Measurements from ENCODE around the gene CMTM2. TPM values are rescaled to one million over a fixed set of nuclear protein-coding genes. Genes with fewer than 3 reads are reported as not detected.

CMTM2 gene
- total RNA-seq, 1 donor from 2014 or later, result not detected

DNA sequence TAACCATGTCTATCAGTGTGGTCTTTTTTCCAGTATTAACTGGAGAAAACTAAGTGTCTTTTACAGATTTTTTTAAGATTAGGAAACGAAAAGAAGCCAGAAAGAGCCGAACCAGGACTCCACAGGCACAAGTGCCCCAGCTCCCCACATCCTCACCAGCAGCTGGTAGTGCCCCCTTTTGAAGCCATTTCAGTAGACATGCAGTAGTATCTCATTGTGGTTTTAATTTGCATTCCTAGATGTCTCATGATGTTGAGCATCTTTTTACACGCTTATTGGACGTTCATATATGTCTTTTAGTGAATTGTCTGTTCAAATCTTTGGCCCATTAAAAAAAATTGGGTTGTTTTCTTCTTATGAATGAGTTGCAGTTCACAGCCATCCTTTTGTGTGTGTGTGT is 20.5 kb downstream of the CMTM2 start:
- no peak overlapping the region for H3K4me3 ChIP-seq
- H3K27me3 ChIP-seq, result no peaks in the 10 kb centered on the region
- intact Hi-C loops (cut with DNase I), result loop anchor here (5.0 to 10.0 kb wide), 3 partner anchors 75 to 192 kb away; no protein-coding TSS in a partner anchor
- TF ChIP-seq POLR2AphosphoS5 (IDR thresholded peaks at IDR 0.05; ENCODE audit: insufficient read depth in 1 of 2, low read depth in 1 of 2), result no peak
- TF ChIP-seq POLR2A (IDR thresholded peaks at IDR 0.05), result no peak
- TF ChIP-seq, protein P1, sequence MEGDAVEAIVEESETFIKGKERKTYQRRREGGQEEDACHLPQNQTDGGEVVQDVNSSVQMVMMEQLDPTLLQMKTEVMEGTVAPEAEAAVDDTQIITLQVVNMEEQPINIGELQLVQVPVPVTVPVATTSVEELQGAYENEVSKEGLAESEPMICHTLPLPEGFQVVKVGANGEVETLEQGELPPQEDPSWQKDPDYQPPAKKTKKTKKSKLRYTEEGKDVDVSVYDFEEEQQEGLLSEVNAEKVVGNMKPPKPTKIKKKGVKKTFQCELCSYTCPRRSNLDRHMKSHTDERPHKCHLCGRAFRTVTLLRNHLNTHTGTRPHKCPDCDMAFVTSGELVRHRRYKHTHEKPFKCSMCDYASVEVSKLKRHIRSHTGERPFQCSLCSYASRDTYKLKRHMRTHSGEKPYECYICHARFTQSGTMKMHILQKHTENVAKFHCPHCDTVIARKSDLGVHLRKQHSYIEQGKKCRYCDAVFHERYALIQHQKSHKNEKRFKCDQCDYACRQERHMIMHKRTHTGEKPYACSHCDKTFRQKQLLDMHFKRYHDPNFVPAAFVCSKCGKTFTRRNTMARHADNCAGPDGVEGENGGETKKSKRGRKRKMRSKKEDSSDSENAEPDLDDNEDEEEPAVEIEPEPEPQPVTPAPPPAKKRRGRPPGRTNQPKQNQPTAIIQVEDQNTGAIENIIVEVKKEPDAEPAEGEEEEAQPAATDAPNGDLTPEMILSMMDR (IDR thresholded peaks at IDR 0.05), result no peak
- no peak for DNase-seq (ENCODE audit: extremely low spot score in 2 of 2)
- peaks cover 11% of the 10 kb centered on the region for H3K4me1 ChIP-seq
- no peaks in the 10 kb centered on the region for H3K9me3 ChIP-seq
- no peak overlapping the region for H3K27ac ChIP-seq
- H3K36me3 ChIP-seq, result no peaks in the 10 kb centered on the region

DNA sequence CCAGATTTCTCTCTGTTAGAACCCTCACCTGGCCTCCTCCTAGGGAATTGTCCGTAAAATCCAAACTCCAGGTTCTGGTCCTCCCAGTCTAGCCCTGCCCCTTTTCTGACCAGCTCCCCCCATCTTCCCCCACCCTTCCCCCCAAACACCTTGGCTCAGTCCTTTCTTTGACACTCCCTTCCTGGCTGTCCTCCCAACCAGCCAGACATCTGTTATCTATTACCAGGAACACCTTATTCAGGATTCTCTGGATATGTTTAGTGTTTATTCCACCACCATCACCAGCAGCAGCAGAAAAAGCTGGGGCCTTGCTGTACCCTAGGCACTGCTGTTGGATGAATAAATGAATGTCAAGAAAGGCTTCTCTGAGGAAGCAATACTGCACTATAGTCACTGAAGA is 21.2 kb downstream of the CMTM2 start:
- DNase-seq (ENCODE audit: extremely low spot score in 2 of 2), result no peak
- H3K27me3 ChIP-seq, result no peaks in the 10 kb centered on the region
- intact Hi-C loops (cut with DNase I), result loop anchor here (5.0 to 10.0 kb wide), 3 partner anchors 76 to 193 kb away; no protein-coding TSS in a partner anchor
- no peak overlapping the region for H3K4me3 ChIP-seq
- H3K36me3 ChIP-seq, result no peaks in the 10 kb centered on the region
- H3K9me3 ChIP-seq, result no peaks in the 10 kb centered on the region
- no peak overlapping the region for H3K27ac ChIP-seq
- H3K4me1 ChIP-seq, result peaks cover 18% of the 10 kb centered on the region
- no peak for TF ChIP-seq POLR2AphosphoS5 (IDR thresholded peaks at IDR 0.05; ENCODE audit: insufficient read depth in 1 of 2, low read depth in 1 of 2)
- TF ChIP-seq, protein P1 (IDR thresholded peaks at IDR 0.05), result no peak
- TF ChIP-seq POLR2A (IDR thresholded peaks at IDR 0.05), result no peak

DNA sequence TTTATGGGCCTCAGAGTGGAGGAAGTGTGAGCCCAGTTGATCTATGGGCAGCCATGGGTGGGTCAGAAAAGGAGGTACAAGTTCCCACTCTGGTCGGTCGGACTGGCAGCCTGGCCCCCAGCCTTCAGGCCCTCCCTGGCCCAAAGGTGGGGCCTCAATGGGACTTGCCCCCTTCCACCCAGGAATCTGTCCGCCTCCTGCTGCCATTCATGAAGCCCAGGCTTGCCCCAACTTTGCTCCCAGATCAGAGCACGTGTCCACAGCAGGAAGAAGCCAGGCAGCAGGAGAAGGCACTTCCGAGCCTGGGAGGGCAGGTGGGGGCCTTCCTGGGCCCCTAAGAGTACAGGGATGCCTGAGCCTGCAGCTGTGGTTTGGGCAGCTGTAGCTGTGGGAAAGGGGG is 22.2 kb downstream of the CMTM2 start:
- Histone ChIP-seq H3K9me3 (no peaks in the 10 kb centered on the region), H3K4me3 (no peak overlapping the region), H3K27ac (no peak overlapping the region), H3K4me1 (peaks cover 28% of the 10 kb centered on the region), H3K27me3 (no peaks in the 10 kb centered on the region), H3K36me3 (no peaks in the 10 kb centered on the region)
- intact Hi-C loops (cut with DNase I), result loop anchor here (5.0 to 10.0 kb wide), 3 partner anchors 77 to 194 kb away; no protein-coding TSS in a partner anchor
- TF ChIP-seq POLR2AphosphoS5 (IDR thresholded peaks at IDR 0.05; ENCODE audit: insufficient read depth in 1 of 2, low read depth in 1 of 2) (no peak), POLR2A (IDR thresholded peaks at IDR 0.05) (no peak)
- TF ChIP-seq, protein P1 (IDR thresholded peaks at IDR 0.05), result no peak
- no peak for DNase-seq (ENCODE audit: extremely low spot score in 2 of 2)

DNA sequence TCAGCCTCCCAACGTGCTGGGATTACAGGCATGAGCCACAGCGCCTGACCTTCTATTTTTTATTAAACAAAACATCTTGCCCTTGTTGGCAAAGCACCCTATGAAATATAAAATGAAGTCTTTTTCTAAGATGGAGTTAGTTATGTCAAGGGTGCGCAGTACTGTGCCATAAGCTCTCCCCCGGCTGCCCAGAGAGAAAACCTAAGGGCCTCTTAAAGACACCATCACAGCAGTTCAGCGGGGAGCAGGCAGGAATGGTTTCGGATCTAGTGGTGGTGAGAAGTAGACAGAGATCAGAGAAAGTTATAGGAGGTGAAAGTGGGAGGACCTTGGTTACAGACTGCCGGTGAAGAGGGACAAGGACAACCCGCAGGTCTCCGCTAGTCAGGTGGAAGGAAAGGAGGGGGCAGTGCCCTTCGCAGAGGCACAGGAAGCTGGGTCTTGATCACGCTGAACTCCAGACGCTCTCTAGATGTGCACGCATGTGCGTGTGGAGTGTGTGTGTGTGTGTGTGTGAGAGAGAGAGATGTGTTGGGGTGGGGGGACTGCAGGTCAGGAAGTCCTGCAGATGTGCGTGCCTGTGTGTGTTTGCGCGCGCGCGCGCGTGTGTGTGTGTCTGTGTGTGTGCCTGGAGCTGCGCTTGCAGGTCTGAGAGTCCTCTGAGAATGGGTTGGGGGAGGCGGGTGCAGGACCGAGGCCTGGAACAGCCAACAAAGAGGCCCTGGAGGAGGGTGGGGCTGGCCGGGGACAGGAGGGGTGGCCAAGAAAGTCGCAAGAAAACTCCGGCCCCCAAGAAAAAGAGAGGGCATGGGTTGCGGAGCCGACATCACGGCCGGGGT is 24.5 kb downstream of the CMTM2 start:
- DNase-seq (ENCODE audit: extremely low spot score in 2 of 2), result no peak
- intact Hi-C loops (cut with DNase I), result loop anchor here (5.0 to 10.0 kb wide), 3 partner anchors 79 to 196 kb away; no protein-coding TSS in a partner anchor
- H3K27me3 ChIP-seq, result no peaks in the 10 kb centered on the region
- peak overlapping the region; percentile 95 for H3K27ac ChIP-seq
- H3K4me3 ChIP-seq, result peak overlapping the region; percentile 83 to 94
- TF ChIP-seq POLR2A (IDR thresholded peaks at IDR 0.05), result no peak
- peak in 1 of 2 donors; percentile 44 for TF ChIP-seq POLR2AphosphoS5 (IDR thresholded peaks at IDR 0.05; ENCODE audit: insufficient read depth in 1 of 2, low read depth in 1 of 2)
- no peaks in the 10 kb centered on the region for H3K36me3 ChIP-seq
- no peaks in the 10 kb centered on the region for H3K9me3 ChIP-seq
- peaks cover 42% of the 10 kb centered on the region for H3K4me1 ChIP-seq

DNA sequence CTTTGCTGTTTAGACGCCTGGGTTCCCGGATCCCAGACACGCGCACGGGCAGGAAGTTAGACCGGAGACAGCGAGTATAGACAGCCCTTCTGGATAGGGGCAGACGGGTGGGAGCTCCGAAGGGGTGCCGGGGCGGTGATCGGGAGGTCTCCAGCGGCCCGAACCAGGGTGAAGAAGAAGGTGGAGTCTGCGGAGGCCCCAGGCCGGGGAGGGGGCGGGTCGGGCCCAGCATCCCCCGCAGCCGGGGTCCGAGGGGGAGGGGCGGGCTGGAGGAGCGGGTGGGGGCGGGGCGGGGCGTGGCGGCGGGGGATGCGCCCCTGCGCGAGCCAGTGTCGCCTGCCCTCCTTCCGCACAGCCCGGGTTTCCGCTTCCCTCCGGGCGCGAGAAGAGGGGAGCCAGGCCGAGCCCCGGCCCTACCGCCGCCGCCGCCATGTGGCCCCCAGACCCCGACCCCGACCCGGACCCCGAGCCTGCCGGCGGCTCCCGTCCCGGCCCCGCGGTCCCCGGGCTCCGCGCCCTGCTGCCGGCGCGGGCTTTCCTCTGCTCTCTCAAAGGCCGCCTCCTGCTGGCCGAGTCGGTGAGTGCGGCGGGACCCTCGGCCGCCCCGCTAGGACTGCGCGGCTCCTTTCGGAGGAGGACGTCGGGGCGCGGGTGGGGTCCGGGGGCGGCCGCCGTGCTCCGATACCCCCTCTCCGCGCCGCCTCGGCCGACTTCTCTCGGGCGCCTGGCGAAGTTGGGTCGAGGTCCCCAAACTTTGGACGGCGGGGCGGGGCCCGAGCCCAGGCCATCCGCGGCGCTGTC is 25.3 kb downstream of the CMTM2 start, which contains the start of gene CMTM3:
Gene CMTM3, plus strand, starts transcription at position 329 of the 801 bp plus-strand sequence. Its CDS starts 102 bp downstream, at position 431.
- Histone ChIP-seq H3K27ac (peak within 1 kb of the TSS; percentile 95), H3K4me1 (peaks cover 49% of the 10 kb centered on the region), H3K4me3 (peak within 1 kb of the TSS; percentile 83 to 94), H3K27me3 (no peaks in the 10 kb centered on the region), H3K9me3 (no peaks in the 10 kb centered on the region), H3K36me3 (peaks cover 0 to 5% of the 10 kb centered on the region in 2 donors)
- DNase-seq (ENCODE audit: extremely low spot score in 2 of 2), result no peak
- intact Hi-C loops (cut with DNase I), result loop anchor here (5.0 to 10.0 kb wide), 3 partner anchors 80 to 197 kb away; no protein-coding TSS in a partner anchor
- TF ChIP-seq, protein P1 (IDR thresholded peaks at IDR 0.05), result peak; percentile 43 to 87 (median 69)
- no peak for TF ChIP-seq POLR2AphosphoS5 (IDR thresholded peaks at IDR 0.05; ENCODE audit: insufficient read depth in 1 of 2, low read depth in 1 of 2)
